ENCODE measurements around the gene RNF146. TPM values are rescaled to one million over a fixed set of nuclear protein-coding genes. Genes with fewer than 3 reads are reported as not detected.

Gene RNF146
- polyA plus RNA-seq, 1 donor (not counting 4 experiments of a cell fraction or from before 2014, with no cell fraction given), result 36.6 TPM

GRCh38 chr6:127300411-127300810 lies 33.7 kb downstream of the RNF146 start:
- Histone ChIP-seq H2AFZ (ENCODE audit: control insufficient read depth, low read length) (no peak overlapping the region), H3K4me1 (ENCODE audit: control insufficient read depth, extremely low read depth, insufficient read depth, low read length) (peaks cover 9% of the 10 kb centered on the region), H3K27ac (ENCODE audit: control insufficient read depth, insufficient read depth, low read length) (no peak overlapping the region), H4K20me1 (ENCODE audit: control insufficient read depth, extremely low read depth, insufficient read depth, low read length) (no peaks in the 10 kb centered on the region), H3K4me2 (ENCODE audit: control insufficient read depth, extremely low read depth, insufficient read depth, low read depth, low read length) (no peak overlapping the region), H3K9me3 (ENCODE audit: control insufficient read depth, low read depth, low read length) (no peaks in the 10 kb centered on the region), H3K9ac (ENCODE audit: control insufficient read depth, extremely low read depth, insufficient read depth, low read length) (no peak overlapping the region), H3K79me2 (ENCODE audit: control insufficient read depth, insufficient read depth, low read length) (peaks cover 2% of the 10 kb centered on the region), H3K9me1 (ENCODE audit: control insufficient read depth, extremely low read depth, insufficient read depth, low read length) (no peaks in the 10 kb centered on the region), H3K4me3 (ENCODE audit: control insufficient read depth in 2 of 3, extremely low read depth in 1 of 3, insufficient read depth in 2 of 3, low read depth in 1 of 3, low read length in 3 of 3) (no peak overlapping the region), H3K36me3 (ENCODE audit: control insufficient read depth in 2 of 2, extremely low read depth in 1 of 2, insufficient read depth in 2 of 2, low read length in 2 of 2) (no peaks in the 10 kb centered on the region), H3K27me3 (ENCODE audit: control insufficient read depth, extremely low read depth, insufficient read depth, low read length) (no peaks in the 10 kb centered on the region)
- FAIRE-seq (peak; percentile 69), DNase-seq (ENCODE audit: low read depth, low spot score) (peak; percentile 17)
- TF ChIP-seq CTCF (optimal IDR thresholded peaks at IDR 0.05 in 1 of 3, IDR thresholded peaks at IDR 0.05 in 1 of 3, conservative IDR thresholded peaks at IDR 0.05 in 1 of 3; ENCODE audit: extremely low read depth in 1 of 3, insufficient read depth in 2 of 3, low read length in 3 of 3) (no peak), EZH2 (IDR thresholded peaks at IDR 0.05; ENCODE audit: low read length) (no peak)
- dilution Hi-C loops (cut with MboI; ENCODE audit: extremely low pct_ligation_motif_present, low sequenced_read_pairs), result no loop called here

DNA sequence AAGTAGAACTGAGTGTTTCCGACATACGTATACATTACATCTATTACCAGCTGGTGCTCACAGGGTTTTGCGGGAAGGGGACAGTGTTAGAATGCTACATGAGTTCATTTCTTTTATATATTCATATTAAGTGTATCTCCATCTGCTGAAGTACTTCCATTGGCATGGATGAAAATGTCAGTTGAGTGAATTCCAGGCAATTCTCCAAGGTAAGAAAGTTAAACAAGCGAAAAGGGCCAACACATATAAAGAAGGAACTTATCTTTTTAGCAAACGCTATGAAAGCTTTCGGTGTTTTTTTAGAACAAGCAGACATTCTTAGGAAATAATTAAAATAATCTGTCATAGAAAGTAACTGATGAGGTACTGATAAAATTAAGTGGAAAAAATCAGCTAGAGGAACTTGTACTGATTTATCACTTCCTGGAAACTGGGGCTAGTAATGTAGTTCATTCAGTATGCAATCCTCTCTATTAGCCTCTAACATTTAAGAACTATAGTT lies 34.6 kb downstream of the RNF146 start:
- Histone ChIP-seq H3K27ac (ENCODE audit: control insufficient read depth, insufficient read depth, low read length) (no peak overlapping the region), H2AFZ (ENCODE audit: control insufficient read depth, low read length) (no peak overlapping the region), H4K20me1 (ENCODE audit: control insufficient read depth, extremely low read depth, insufficient read depth, low read length) (no peaks in the 10 kb centered on the region), H3K4me1 (ENCODE audit: control insufficient read depth, extremely low read depth, insufficient read depth, low read length) (peaks cover 9% of the 10 kb centered on the region), H3K79me2 (ENCODE audit: control insufficient read depth, insufficient read depth, low read length) (peaks cover 5% of the 10 kb centered on the region), H3K4me2 (ENCODE audit: control insufficient read depth, extremely low read depth, insufficient read depth, low read depth, low read length) (no peak overlapping the region), H3K9ac (ENCODE audit: control insufficient read depth, extremely low read depth, insufficient read depth, low read length) (no peak overlapping the region), H3K4me3 (ENCODE audit: control insufficient read depth in 2 of 3, extremely low read depth in 1 of 3, insufficient read depth in 2 of 3, low read depth in 1 of 3, low read length in 3 of 3) (no peak overlapping the region), H3K9me1 (ENCODE audit: control insufficient read depth, extremely low read depth, insufficient read depth, low read length) (no peaks in the 10 kb centered on the region), H3K27me3 (ENCODE audit: control insufficient read depth, extremely low read depth, insufficient read depth, low read length) (no peaks in the 10 kb centered on the region), H3K9me3 (ENCODE audit: control insufficient read depth, low read depth, low read length) (no peaks in the 10 kb centered on the region), H3K36me3 (ENCODE audit: control insufficient read depth in 2 of 2, extremely low read depth in 1 of 2, insufficient read depth in 2 of 2, low read length in 2 of 2) (no peaks in the 10 kb centered on the region)
- dilution Hi-C loops (cut with MboI; ENCODE audit: extremely low pct_ligation_motif_present, low sequenced_read_pairs), result no loop called here
- DNase-seq (ENCODE audit: low read depth, low spot score), result no peak
- FAIRE-seq, result no peak
- TF ChIP-seq EZH2 (IDR thresholded peaks at IDR 0.05; ENCODE audit: low read length) (no peak), CTCF (optimal IDR thresholded peaks at IDR 0.05 in 1 of 3, IDR thresholded peaks at IDR 0.05 in 1 of 3, conservative IDR thresholded peaks at IDR 0.05 in 1 of 3; ENCODE audit: extremely low read depth in 1 of 3, insufficient read depth in 2 of 3, low read length in 3 of 3) (no peak)
